ENCODE results near the gene GRIK2.
"Not testable (repeated sequence)": the region's sequence is repeated elsewhere in the genome, so short reads cannot be mapped to it uniquely, and the experiment has no call there.

Gene GRIK2

GRCh38 chr6:101626269-101626668 lies 232.8 kb downstream of the GRIK2 start:
- peak in 7 of 56 donors; percentile 0 to 13 (median 1) for DNase-seq

- DNase-seq: no peak
Observed at GRCh38 chr6:101630941-101631340, 237.4 kb downstream of the GRIK2 start.

- DNase-seq: no peak
Observed at GRCh38 chr6:101633081-101633480, 239.6 kb downstream of the GRIK2 start.

GRCh38 chr6:101638865-101639264 lies 245.4 kb downstream of the GRIK2 start:
- DNase-seq: not testable (repeated sequence)

- no peak for DNase-seq
Observed at GRCh38 chr6:101640131-101640530, 246.6 kb downstream of the GRIK2 start.

- no peak for DNase-seq
Observed at GRCh38 chr6:101645770-101646169, 252.3 kb downstream of the GRIK2 start.

- DNase-seq: no peak
Observed at GRCh38 chr6:101650402-101651100, 257.0 kb downstream of the GRIK2 start.

- DNase-seq: no peak
Observed at GRCh38 chr6:101652079-101652478, 258.6 kb downstream of the GRIK2 start.

GRCh38 chr6:101655109-101655508 lies 261.6 kb downstream of the GRIK2 start:
- DNase-seq: no peak

GRCh38 chr6:101662111-101662897 lies 268.8 kb downstream of the GRIK2 start:
- no peak for DNase-seq

GRCh38 chr6:101663100-101663499 lies 269.6 kb downstream of the GRIK2 start:
- no peak for DNase-seq

- no peak for DNase-seq
Observed at GRCh38 chr6:101666256-101666655, 272.7 kb downstream of the GRIK2 start.

- no peak for DNase-seq
Observed at GRCh38 chr6:101668496-101669030, 275.1 kb downstream of the GRIK2 start.

GRCh38 chr6:101676187-101676586 lies 282.7 kb downstream of the GRIK2 start:
- no peak for DNase-seq

- no peak for DNase-seq
Observed at GRCh38 chr6:101682937-101683336, 289.4 kb downstream of the GRIK2 start.

- DNase-seq: no peak
Observed at GRCh38 chr6:101683884-101684283, 290.4 kb downstream of the GRIK2 start.

- no peak for DNase-seq
Observed at GRCh38 chr6:101686653-101687052, 293.1 kb downstream of the GRIK2 start.

GRCh38 chr6:101689156-101689555 lies 295.6 kb downstream of the GRIK2 start:
- no peak for DNase-seq

- no peak for DNase-seq
Observed at GRCh38 chr6:101689695-101690094, 296.2 kb downstream of the GRIK2 start.

- no peak for DNase-seq
Observed at GRCh38 chr6:101700655-101701054, 307.1 kb downstream of the GRIK2 start.

GRCh38 chr6:101703311-101703710 lies 309.8 kb downstream of the GRIK2 start:
- no peak for DNase-seq

GRCh38 chr6:101705866-101706265 lies 312.4 kb downstream of the GRIK2 start:
- no peak for DNase-seq

GRCh38 chr6:101706576-101706975 lies 313.1 kb downstream of the GRIK2 start:
- DNase-seq: no peak

Measured in amygdala (tissue), 56 donors.